Keratinocyte (primary cell): Measurements from ENCODE around the gene MUC3A.
"Not testable (repeated sequence)": the region's sequence is repeated elsewhere in the genome, so short reads cannot be mapped to it uniquely, and the experiment has no call there.

Experiments used
- CTCF ChIP-seq, 3 experiments: IDR thresholded peaks in 1 of 3; conservative IDR thresholded peaks in 1 of 3; optimal IDR thresholded peaks in 1 of 3; 2 replicates in 2 of 3; 3 replicates in 1 of 3; pipeline versions ENCODE3 to v1.5.1; 2011; ENCODE audit warnings: low read length in 3 of 3, mild to moderate bottlenecking in 3 of 3, moderate library complexity in 2 of 3, control low read depth in 1 of 3, inconsistent platforms in 1 of 3; ENCODE audit not compliant: insufficient read depth in 2 of 3; ENCODE audit errors: extremely low read depth in 1 of 3
- EZH2 ChIP-seq: IDR thresholded peaks from one replicate; pipeline ENCODE4 v1.6.1; 2012; ENCODE audit warnings: inconsistent platforms, mild to moderate bottlenecking, low read length, moderate library complexity

GRCh38 chr7:100919779-100920437 is 29.4 kb upstream of the MUC3A start:
- TF ChIP-seq CTCF (optimal IDR thresholded peaks at IDR 0.05 in 1 of 3, IDR thresholded peaks at IDR 0.05 in 1 of 3, conservative IDR thresholded peaks at IDR 0.05 in 1 of 3; ENCODE audit: extremely low read depth in 1 of 3, insufficient read depth in 2 of 3, low read length in 3 of 3); EZH2: not testable (repeated sequence)
